Measurements from ENCODE around the gene SLMAP. TPM values are rescaled to one million over a fixed set of nuclear protein-coding genes. Genes with fewer than 3 reads are reported as not detected.

Gene SLMAP
- polyA plus RNA-seq, 4 donors: 24.7 to 39.8 (median 32.7) TPM

DNA sequence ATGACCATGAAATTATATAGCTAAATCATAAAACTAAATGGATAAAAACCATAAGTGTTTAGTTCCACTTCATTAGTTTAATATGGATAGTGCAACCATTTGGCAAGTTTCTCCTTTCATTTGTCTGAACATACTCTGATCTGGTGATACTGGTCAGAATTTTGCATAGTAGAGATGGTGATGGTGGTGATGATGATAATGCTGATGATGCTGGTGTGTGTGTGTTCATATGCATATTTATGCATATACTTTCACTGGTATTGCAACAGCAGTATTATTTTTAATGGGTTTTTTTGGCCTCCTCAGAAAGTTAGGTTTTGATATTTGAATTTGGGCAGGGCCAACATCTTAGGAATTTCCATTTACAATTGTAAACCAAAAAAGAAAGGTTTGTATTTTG, 76.4 kb downstream of the SLMAP start:
- FAIRE-seq (no peak), DNase-seq (no peak)
- peaks cover 0 to 3% (median 2%) of the 10 kb centered on the region in 3 donors for H3K36me3 ChIP-seq (ENCODE audit: control insufficient read depth in 3 of 3, insufficient read depth in 2 of 3, low read depth in 1 of 3, low read length in 3 of 3)
- no peak overlapping the region for H3K27ac ChIP-seq (ENCODE audit: low read depth in 1 of 3, low read length in 2 of 3)
- H3K9me3 ChIP-seq (ENCODE audit: control insufficient read depth in 2 of 2, insufficient read depth in 1 of 2, low read depth in 1 of 2, low read length in 1 of 2): no peaks in the 10 kb centered on the region
- H3K4me1 ChIP-seq (ENCODE audit: control insufficient read depth in 3 of 3, insufficient read depth in 2 of 3, low read depth in 1 of 3, low read length in 2 of 3): peaks cover 0 to 5% (median 0%) of the 10 kb centered on the region in 3 donors
- H3K4me3 ChIP-seq (ENCODE audit: low read depth in 1 of 3, low read length in 3 of 3): no peak overlapping the region
- no peaks in the 10 kb centered on the region for H3K27me3 ChIP-seq (ENCODE audit: control insufficient read depth in 3 of 3, insufficient read depth in 3 of 3, low read length in 3 of 3)

DNA sequence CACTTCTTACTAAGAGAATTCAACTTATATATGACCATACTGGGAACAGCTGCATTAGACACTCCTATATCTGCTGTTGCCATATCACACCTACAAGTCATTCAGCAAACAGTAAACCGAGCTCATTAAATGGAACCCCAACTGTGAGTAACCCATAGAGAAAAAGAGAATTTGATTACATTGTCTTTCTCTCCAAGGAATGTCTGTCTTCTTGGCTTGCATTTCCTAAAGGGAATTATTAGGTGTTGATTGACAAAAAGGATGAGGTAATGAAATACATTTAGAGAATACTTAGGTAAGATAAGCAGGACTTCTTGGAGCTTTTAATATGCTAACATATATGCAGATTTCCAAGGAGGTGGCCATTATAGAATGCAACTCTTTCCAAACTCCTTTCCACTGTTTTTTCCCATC, 76.8 kb downstream of the SLMAP start:
- no peak for DNase-seq
- FAIRE-seq: no peak
- Histone ChIP-seq H3K4me1 (ENCODE audit: control insufficient read depth in 3 of 3, insufficient read depth in 2 of 3, low read depth in 1 of 3, low read length in 2 of 3) (peaks cover 0 to under 1% (median 0%) of the 10 kb centered on the region in 3 donors), H3K27me3 (ENCODE audit: control insufficient read depth in 3 of 3, insufficient read depth in 3 of 3, low read length in 3 of 3) (no peaks in the 10 kb centered on the region), H3K4me3 (ENCODE audit: low read depth in 1 of 3, low read length in 3 of 3) (no peak overlapping the region), H3K36me3 (ENCODE audit: control insufficient read depth in 3 of 3, insufficient read depth in 2 of 3, low read depth in 1 of 3, low read length in 3 of 3) (peaks cover 0 to 3% (median 2%) of the 10 kb centered on the region in 3 donors), H3K9me3 (ENCODE audit: control insufficient read depth in 2 of 2, insufficient read depth in 1 of 2, low read depth in 1 of 2, low read length in 1 of 2) (no peaks in the 10 kb centered on the region), H3K27ac (ENCODE audit: low read depth in 1 of 3, low read length in 2 of 3) (no peak overlapping the region)
- WGBS, 3 donors: 86 to 100% (median 97%) methylated on average over 1 of the region's 1 CpG

DNA sequence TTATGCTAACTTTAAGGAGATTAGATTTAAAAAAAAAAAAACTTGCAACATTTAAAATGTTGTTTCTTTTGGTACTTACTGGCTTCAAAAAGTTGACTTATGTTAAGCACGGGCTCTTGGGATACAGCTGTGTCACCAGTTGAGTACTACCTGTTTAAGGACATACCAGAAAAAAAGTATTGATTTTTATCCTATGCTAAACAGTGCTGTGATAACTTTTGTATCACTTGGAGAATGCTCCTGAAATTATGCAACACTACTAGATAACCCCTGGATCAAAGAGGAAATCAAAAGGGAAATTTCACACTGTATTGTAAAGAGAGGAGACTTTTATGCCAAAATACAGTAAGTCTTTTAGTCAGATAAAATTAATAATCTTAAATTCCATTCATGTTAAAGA, 77.7 kb downstream of the SLMAP start:
- Histone ChIP-seq H3K27ac (ENCODE audit: low read depth in 1 of 3, low read length in 2 of 3) (no peak overlapping the region), H3K4me3 (ENCODE audit: low read depth in 1 of 3, low read length in 3 of 3) (no peak overlapping the region), H3K27me3 (ENCODE audit: control insufficient read depth in 3 of 3, insufficient read depth in 3 of 3, low read length in 3 of 3) (no peaks in the 10 kb centered on the region), H3K9me3 (ENCODE audit: control insufficient read depth in 2 of 2, insufficient read depth in 1 of 2, low read depth in 1 of 2, low read length in 1 of 2) (no peaks in the 10 kb centered on the region), H3K36me3 (ENCODE audit: control insufficient read depth in 3 of 3, insufficient read depth in 2 of 3, low read depth in 1 of 3, low read length in 3 of 3) (peaks cover under 1 to 5% (median 2%) of the 10 kb centered on the region in 3 donors), H3K4me1 (ENCODE audit: control insufficient read depth in 3 of 3, insufficient read depth in 2 of 3, low read depth in 1 of 3, low read length in 2 of 3) (no peaks in the 10 kb centered on the region)
- no peak for DNase-seq
- 88 to 97% (median 88%) methylated on average over 1 of the region's 1 CpG for WGBS, 3 donors
- no peak for FAIRE-seq

DNA sequence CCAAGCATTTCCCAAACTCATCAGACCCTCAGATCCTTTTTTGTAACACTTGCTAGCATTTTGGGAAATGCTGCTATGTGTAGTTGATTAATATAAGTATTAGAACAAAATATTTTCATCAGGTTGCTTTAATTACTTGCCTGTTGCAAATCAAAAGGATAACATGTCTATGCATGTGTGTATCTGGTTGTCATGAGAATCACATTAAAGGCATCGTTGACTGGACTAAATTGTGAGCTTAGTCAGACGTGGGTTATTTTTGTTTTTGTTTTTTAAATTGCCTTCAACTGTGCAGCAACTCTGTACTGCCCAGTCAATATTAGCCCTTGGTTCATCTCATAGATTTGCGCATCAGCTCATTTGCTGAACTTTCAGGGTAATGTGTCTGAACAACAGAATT, 81.6 kb downstream of the SLMAP start:
- 84 to 91% (median 90%) methylated on average over 3 of the region's 3 CpGs for WGBS, 3 donors
- H3K27ac ChIP-seq (ENCODE audit: low read depth in 1 of 3, low read length in 2 of 3): no peak overlapping the region
- H3K9me3 ChIP-seq (ENCODE audit: control insufficient read depth in 2 of 2, insufficient read depth in 1 of 2, low read depth in 1 of 2, low read length in 1 of 2): no peaks in the 10 kb centered on the region
- no peak for FAIRE-seq
- H3K4me1 ChIP-seq (ENCODE audit: control insufficient read depth in 3 of 3, insufficient read depth in 2 of 3, low read depth in 1 of 3, low read length in 2 of 3): no peaks in the 10 kb centered on the region
- H3K4me3 ChIP-seq (ENCODE audit: low read depth in 1 of 3, low read length in 3 of 3): no peak overlapping the region
- no peak for DNase-seq
- H3K27me3 ChIP-seq (ENCODE audit: control insufficient read depth in 3 of 3, insufficient read depth in 3 of 3, low read length in 3 of 3): no peaks in the 10 kb centered on the region
- peaks cover 0 to 4% (median 4%) of the 10 kb centered on the region in 3 donors for H3K36me3 ChIP-seq (ENCODE audit: control insufficient read depth in 3 of 3, insufficient read depth in 2 of 3, low read depth in 1 of 3, low read length in 3 of 3)

DNA sequence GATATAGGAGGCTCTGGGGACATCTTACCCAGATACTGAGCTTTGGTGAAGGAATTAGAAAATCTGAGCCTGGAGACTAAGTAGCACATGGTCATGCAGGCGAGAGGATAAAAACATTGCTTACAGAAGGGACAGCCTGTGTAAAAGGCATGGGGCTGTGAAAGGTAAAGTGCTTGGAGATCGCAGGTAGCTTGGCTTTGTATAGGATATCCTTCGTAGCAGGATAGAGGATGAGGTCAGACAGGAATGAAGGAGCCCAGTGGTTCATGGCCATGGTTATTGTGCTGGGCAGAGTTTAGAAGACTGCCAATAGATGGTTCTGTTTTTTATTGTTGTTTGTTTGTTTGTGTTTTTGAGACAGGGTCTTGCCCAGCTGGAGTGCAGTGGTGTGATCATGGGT, 82.5 kb downstream of the SLMAP start:
- Histone ChIP-seq H3K9me3 (ENCODE audit: control insufficient read depth in 2 of 2, insufficient read depth in 1 of 2, low read depth in 1 of 2, low read length in 1 of 2) (no peaks in the 10 kb centered on the region), H3K36me3 (ENCODE audit: control insufficient read depth in 3 of 3, insufficient read depth in 2 of 3, low read depth in 1 of 3, low read length in 3 of 3) (peaks cover 0 to 6% (median 4%) of the 10 kb centered on the region in 3 donors), H3K27me3 (ENCODE audit: control insufficient read depth in 3 of 3, insufficient read depth in 3 of 3, low read length in 3 of 3) (no peaks in the 10 kb centered on the region), H3K4me1 (ENCODE audit: control insufficient read depth in 3 of 3, insufficient read depth in 2 of 3, low read depth in 1 of 3, low read length in 2 of 3) (no peaks in the 10 kb centered on the region), H3K4me3 (ENCODE audit: low read depth in 1 of 3, low read length in 3 of 3) (no peak overlapping the region), H3K27ac (ENCODE audit: low read depth in 1 of 3, low read length in 2 of 3) (no peak overlapping the region)
- 95 to 100% (median 97%) methylated on average over 3 of the region's 3 CpGs for WGBS, 3 donors
- FAIRE-seq (no peak), DNase-seq (no peak)

- no peaks in the 10 kb centered on the region for H3K9me3 ChIP-seq (ENCODE audit: control insufficient read depth in 2 of 2, insufficient read depth in 1 of 2, low read depth in 1 of 2, low read length in 1 of 2)
- H3K27me3 ChIP-seq (ENCODE audit: control insufficient read depth in 3 of 3, insufficient read depth in 3 of 3, low read length in 3 of 3): no peaks in the 10 kb centered on the region
- H3K36me3 ChIP-seq (ENCODE audit: control insufficient read depth in 3 of 3, insufficient read depth in 2 of 3, low read depth in 1 of 3, low read length in 3 of 3): peaks cover 0 to 6% (median 6%) of the 10 kb centered on the region in 3 donors
- H3K27ac ChIP-seq (ENCODE audit: low read depth in 1 of 3, low read length in 2 of 3): no peak overlapping the region
- no peak overlapping the region for H3K4me3 ChIP-seq (ENCODE audit: low read depth in 1 of 3, low read length in 3 of 3)
- H3K4me1 ChIP-seq (ENCODE audit: control insufficient read depth in 3 of 3, insufficient read depth in 2 of 3, low read depth in 1 of 3, low read length in 2 of 3): no peaks in the 10 kb centered on the region
- DNase-seq (no peak), FAIRE-seq (no peak)
- WGBS, 3 donors: 81 to 96% (median 92%) methylated on average over 1 of the region's 1 CpG
Measured at GRCh38 chr3:57840473-57840872, 84.4 kb downstream of the SLMAP start.

DNA sequence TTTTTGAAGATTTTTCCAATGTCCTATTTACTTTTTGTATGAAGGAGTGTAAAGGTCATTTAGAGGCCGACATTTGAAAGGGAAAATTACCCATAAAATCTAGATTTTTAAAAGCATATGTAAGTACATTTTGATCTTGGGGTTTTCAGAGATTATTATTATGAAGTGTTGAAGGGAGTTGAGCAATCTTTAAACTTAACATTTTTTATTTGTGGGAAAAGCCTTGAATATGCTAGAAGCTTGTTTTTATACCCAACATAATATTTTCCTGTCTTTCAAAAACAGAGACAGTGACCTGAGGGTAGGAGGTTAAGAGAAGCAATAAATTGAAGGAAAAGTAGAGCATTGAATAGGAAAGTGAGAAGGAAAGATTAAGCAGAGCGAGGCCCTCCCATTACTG, 85.7 kb downstream of the SLMAP start:
- FAIRE-seq (no peak), DNase-seq (no peak)
- no peak overlapping the region for H3K27ac ChIP-seq (ENCODE audit: low read depth in 1 of 3, low read length in 2 of 3)
- H3K9me3 ChIP-seq (ENCODE audit: control insufficient read depth in 2 of 2, insufficient read depth in 1 of 2, low read depth in 1 of 2, low read length in 1 of 2): no peaks in the 10 kb centered on the region
- no peaks in the 10 kb centered on the region for H3K27me3 ChIP-seq (ENCODE audit: control insufficient read depth in 3 of 3, insufficient read depth in 3 of 3, low read length in 3 of 3)
- no peak overlapping the region for H3K4me3 ChIP-seq (ENCODE audit: low read depth in 1 of 3, low read length in 3 of 3)
- 68 to 73% (median 73%) methylated on average over 2 of the region's 2 CpGs for WGBS, 3 donors
- peaks cover 0 to 6% (median 6%) of the 10 kb centered on the region in 3 donors for H3K36me3 ChIP-seq (ENCODE audit: control insufficient read depth in 3 of 3, insufficient read depth in 2 of 3, low read depth in 1 of 3, low read length in 3 of 3)
- no peaks in the 10 kb centered on the region for H3K4me1 ChIP-seq (ENCODE audit: control insufficient read depth in 3 of 3, insufficient read depth in 2 of 3, low read depth in 1 of 3, low read length in 2 of 3)

- WGBS, 3 donors: 78 to 89% (median 78%) methylated on average over 3 of the region's 3 CpGs
- H3K9me3 ChIP-seq (ENCODE audit: control insufficient read depth in 2 of 2, insufficient read depth in 1 of 2, low read depth in 1 of 2, low read length in 1 of 2): no peaks in the 10 kb centered on the region
- no peaks in the 10 kb centered on the region for H3K4me1 ChIP-seq (ENCODE audit: control insufficient read depth in 3 of 3, insufficient read depth in 2 of 3, low read depth in 1 of 3, low read length in 2 of 3)
- H3K27me3 ChIP-seq (ENCODE audit: control insufficient read depth in 3 of 3, insufficient read depth in 3 of 3, low read length in 3 of 3): no peaks in the 10 kb centered on the region
- H3K27ac ChIP-seq (ENCODE audit: low read depth in 1 of 3, low read length in 2 of 3): no peak overlapping the region
- H3K4me3 ChIP-seq (ENCODE audit: low read depth in 1 of 3, low read length in 3 of 3): no peak overlapping the region
- FAIRE-seq: no peak
- DNase-seq: no peak
- peaks cover 0 to 21% (median 2%) of the 10 kb centered on the region in 3 donors for H3K36me3 ChIP-seq (ENCODE audit: control insufficient read depth in 3 of 3, insufficient read depth in 2 of 3, low read depth in 1 of 3, low read length in 3 of 3)
Measured at GRCh38 chr3:57848177-57848738, 92.1 kb downstream of the SLMAP start.

- 96 to 97% (median 96%) methylated on average over 6 of the region's 6 CpGs for WGBS, 3 donors
- no peaks in the 10 kb centered on the region for H3K9me3 ChIP-seq (ENCODE audit: control insufficient read depth in 2 of 2, insufficient read depth in 1 of 2, low read depth in 1 of 2, low read length in 1 of 2)
- DNase-seq (no peak), FAIRE-seq (no peak)
- peaks cover 0 to 29% (median 0%) of the 10 kb centered on the region in 3 donors for H3K36me3 ChIP-seq (ENCODE audit: control insufficient read depth in 3 of 3, insufficient read depth in 2 of 3, low read depth in 1 of 3, low read length in 3 of 3)
- no peaks in the 10 kb centered on the region for H3K27me3 ChIP-seq (ENCODE audit: control insufficient read depth in 3 of 3, insufficient read depth in 3 of 3, low read length in 3 of 3)
- no peak overlapping the region for H3K27ac ChIP-seq (ENCODE audit: low read depth in 1 of 3, low read length in 2 of 3)
- H3K4me1 ChIP-seq (ENCODE audit: control insufficient read depth in 3 of 3, insufficient read depth in 2 of 3, low read depth in 1 of 3, low read length in 2 of 3): no peaks in the 10 kb centered on the region
- no peak overlapping the region for H3K4me3 ChIP-seq (ENCODE audit: low read depth in 1 of 3, low read length in 3 of 3)
Measured at GRCh38 chr3:57851304-57851703, 95.2 kb downstream of the SLMAP start.
